GM12864 (cell line): ENCODE data around the gene NPM1.

Experiments used
- DNase-seq: peaks from one replicate; pipeline ENCODE4 v3.0.0-alpha.2; 2011; ENCODE audit warnings: low read depth
- H3K4me3 ChIP-seq: 2 replicates; pipeline ENCODE4 v1.5.1; 2011; ENCODE audit warnings: mild to moderate bottlenecking, low read depth, low read length, control low read depth
- CTCF ChIP-seq: IDR thresholded peaks from 2 replicates; pipeline ENCODE4 v1.5.1; 2011; ENCODE audit warnings: low read depth, mild to moderate bottlenecking, moderate library complexity, low read length, control low read depth, inconsistent platforms; ENCODE audit errors: missing control alignments

NPM1 gene

GRCh38 chr5:171426266-171426665 is 38.6 kb downstream of the NPM1 start:
- no peak overlapping the region for H3K4me3 ChIP-seq
- no peak for DNase-seq
- no peak for TF ChIP-seq CTCF

- DNase-seq = no peak
- H3K4me3 ChIP-seq = no peak overlapping the region
- TF ChIP-seq CTCF = no peak
Observed at GRCh38 chr5:171426680-171427079, 39.0 kb downstream of the NPM1 start.

GRCh38 chr5:171427318-171428167 is 39.9 kb downstream of the NPM1 start:
- TF ChIP-seq CTCF = no peak
- no peak overlapping the region for H3K4me3 ChIP-seq
- no peak for DNase-seq

GRCh38 chr5:171428168-171428696 is 40.6 kb downstream of the NPM1 start:
- H3K4me3 ChIP-seq = no peak overlapping the region
- TF ChIP-seq CTCF = no peak
- no peak for DNase-seq

GRCh38 chr5:171428809-171429542 is 41.3 kb downstream of the NPM1 start:
- TF ChIP-seq CTCF = no peak
- H3K4me3 ChIP-seq = no peak overlapping the region
- DNase-seq = no peak

GRCh38 chr5:171429543-171429910 is 41.9 kb downstream of the NPM1 start:
- TF ChIP-seq CTCF = no peak
- no peak for DNase-seq
- no peak overlapping the region for H3K4me3 ChIP-seq
